Activated CD4-positive, CD25-positive, alpha-beta regulatory T cell (primary cell): ENCODE measurements around the gene MINDY4.

Experiments used
- DNase-seq, 4 experiments: peaks; one replicate each; lab custom pipeline; 2025; lab: John Stamatoyannopoulos, UW

Gene MINDY4

GRCh38 chr7:30902466-30902865 is 131.2 kb downstream of the MINDY4 start:
- DNase-seq = no peak

- no peak for DNase-seq
Measured at GRCh38 chr7:30903146-30903545, 131.9 kb downstream of the MINDY4 start.

- DNase-seq = no peak
Measured at GRCh38 chr7:30904561-30904960, 133.3 kb downstream of the MINDY4 start.

- DNase-seq = no peak
Measured at GRCh38 chr7:30905078-30906012, 134.1 kb downstream of the MINDY4 start.

GRCh38 chr7:30906014-30906413 is 134.8 kb downstream of the MINDY4 start:
- DNase-seq = no peak

- no peak for DNase-seq
Measured at GRCh38 chr7:30906515-30907240, 135.5 kb downstream of the MINDY4 start.

- no peak for DNase-seq
Measured at GRCh38 chr7:30907527-30908267, 136.5 kb downstream of the MINDY4 start.

- no peak for DNase-seq
Measured at GRCh38 chr7:30908681-30909080, 137.5 kb downstream of the MINDY4 start.

GRCh38 chr7:30909431-30909830 is 138.2 kb downstream of the MINDY4 start:
- DNase-seq = no peak

GRCh38 chr7:30910411-30911073 is 139.3 kb downstream of the MINDY4 start:
- DNase-seq = no peak

- no peak for DNase-seq
Measured at GRCh38 chr7:30911133-30911532, 139.9 kb downstream of the MINDY4 start.

- DNase-seq = no peak
Measured at GRCh38 chr7:30911561-30911969, 140.3 kb downstream of the MINDY4 start, which contains the start of gene AQP1. TSS of gene AQP1 (plus strand) at chr7:30911853. CDS start at chr7:30911910, 57 bp downstream.

GRCh38 chr7:30912021-30912730 is 141.0 kb downstream of the MINDY4 start:
- no peak for DNase-seq

- no peak for DNase-seq
Measured at GRCh38 chr7:30912731-30912985, 141.4 kb downstream of the MINDY4 start.

- DNase-seq = no peak
Measured at GRCh38 chr7:30912986-30913811, 142.0 kb downstream of the MINDY4 start.

GRCh38 chr7:30913821-30914515 is 142.8 kb downstream of the MINDY4 start:
- no peak for DNase-seq

- DNase-seq = no peak
Measured at GRCh38 chr7:30914596-30914995, 143.4 kb downstream of the MINDY4 start.

- no peak for DNase-seq
Measured at GRCh38 chr7:30915005-30915601, 143.9 kb downstream of the MINDY4 start.

- no peak for DNase-seq
Measured at GRCh38 chr7:30915751-30916150, 144.5 kb downstream of the MINDY4 start.
